Measurements from ENCODE around the gene LIME1. TPM values are rescaled to one million over a fixed set of nuclear protein-coding genes. Genes with fewer than 3 reads are reported as not detected.

The LIME1 gene
- total and polyA plus RNA-seq, 8 donors: 3.0 to 10.8 (median 6.3) TPM

- DNase-seq: peak in 1 of 4 donors; percentile 7
- no peaks in the 10 kb centered on the region for H3K9me3 ChIP-seq
- H3K4me1 ChIP-seq: no peaks in the 10 kb centered on the region
- no peaks in the 10 kb centered on the region for H3K36me3 ChIP-seq
- no peak overlapping the region for H3K27ac ChIP-seq
- H3K4me3 ChIP-seq: no peak overlapping the region
- TF ChIP-seq CTCF (IDR thresholded peaks at IDR 0.05): no peak
- no peaks in the 10 kb centered on the region for H3K27me3 ChIP-seq
- intact Hi-C loops (cut with DNase I): no loop called here
- ATAC-seq: no peak
Measured at GRCh38 chr20:63759377-63759901, 23.0 kb downstream of the LIME1 start.

- Histone ChIP-seq H3K27ac (no peak overlapping the region), H3K27me3 (no peaks in the 10 kb centered on the region), H3K36me3 (peaks cover 0 to 15% of the 10 kb centered on the region in 2 donors), H3K9me3 (no peaks in the 10 kb centered on the region), H3K4me3 (no peak overlapping the region), H3K4me1 (no peaks in the 10 kb centered on the region)
- no peak for ATAC-seq
- DNase-seq: peak in 1 of 4 donors; percentile 33
- intact Hi-C loops (cut with DNase I): no loop called here
- no peak for TF ChIP-seq CTCF (IDR thresholded peaks at IDR 0.05)
Measured at GRCh38 chr20:63765082-63765873, 28.8 kb downstream of the LIME1 start.

GRCh38 chr20:63765902-63766301 is 29.4 kb downstream of the LIME1 start:
- intact Hi-C loops (cut with DNase I): no loop called here
- Histone ChIP-seq H3K36me3 (peaks cover 0 to 18% of the 10 kb centered on the region in 2 donors), H3K9me3 (no peaks in the 10 kb centered on the region), H3K27me3 (no peaks in the 10 kb centered on the region), H3K27ac (no peak overlapping the region), H3K4me3 (no peak overlapping the region), H3K4me1 (no peaks in the 10 kb centered on the region)
- no peak for TF ChIP-seq CTCF (IDR thresholded peaks at IDR 0.05)
- DNase-seq: peak in 1 of 4 donors; percentile 37
- no peak for ATAC-seq

GRCh38 chr20:63766695-63767426 is 30.4 kb downstream of the LIME1 start:
- Histone ChIP-seq H3K4me3 (no peak overlapping the region), H3K27ac (no peak overlapping the region), H3K27me3 (no peaks in the 10 kb centered on the region), H3K4me1 (no peaks in the 10 kb centered on the region), H3K9me3 (no peaks in the 10 kb centered on the region), H3K36me3 (peaks cover 0 to 21% of the 10 kb centered on the region in 2 donors)
- no peak for ATAC-seq
- DNase-seq: peak in 1 of 4 donors; percentile 59
- no peak for TF ChIP-seq CTCF (IDR thresholded peaks at IDR 0.05)
- intact Hi-C loops (cut with DNase I): no loop called here

GRCh38 chr20:63767456-63767855 is 31.0 kb downstream of the LIME1 start:
- TF ChIP-seq CTCF (IDR thresholded peaks at IDR 0.05): no peak
- intact Hi-C loops (cut with DNase I): no loop called here
- Histone ChIP-seq H3K27ac (no peak overlapping the region), H3K4me3 (no peak overlapping the region), H3K36me3 (peaks cover 0 to 21% of the 10 kb centered on the region in 2 donors), H3K9me3 (no peaks in the 10 kb centered on the region), H3K27me3 (no peaks in the 10 kb centered on the region), H3K4me1 (no peaks in the 10 kb centered on the region)
- ATAC-seq (no peak), DNase-seq (peak in 1 of 4 donors; percentile 71)

Data from left lung (tissue), 10 donors.